ENCODE results near the gene NPLOC4. TPM values are rescaled to one million over a fixed set of nuclear protein-coding genes. Genes with fewer than 3 reads are reported as not detected.
A peak's percentile ranks its signal among the peaks of the same experiment; 100 is the strongest.

NPLOC4 gene
- total and polyA plus RNA-seq, 9 of the 15 experiments (the other 6 are each of a cell fraction or from before 2014, with no cell fraction given) = 1.5 to 116 (median 64.5) TPM

DNA sequence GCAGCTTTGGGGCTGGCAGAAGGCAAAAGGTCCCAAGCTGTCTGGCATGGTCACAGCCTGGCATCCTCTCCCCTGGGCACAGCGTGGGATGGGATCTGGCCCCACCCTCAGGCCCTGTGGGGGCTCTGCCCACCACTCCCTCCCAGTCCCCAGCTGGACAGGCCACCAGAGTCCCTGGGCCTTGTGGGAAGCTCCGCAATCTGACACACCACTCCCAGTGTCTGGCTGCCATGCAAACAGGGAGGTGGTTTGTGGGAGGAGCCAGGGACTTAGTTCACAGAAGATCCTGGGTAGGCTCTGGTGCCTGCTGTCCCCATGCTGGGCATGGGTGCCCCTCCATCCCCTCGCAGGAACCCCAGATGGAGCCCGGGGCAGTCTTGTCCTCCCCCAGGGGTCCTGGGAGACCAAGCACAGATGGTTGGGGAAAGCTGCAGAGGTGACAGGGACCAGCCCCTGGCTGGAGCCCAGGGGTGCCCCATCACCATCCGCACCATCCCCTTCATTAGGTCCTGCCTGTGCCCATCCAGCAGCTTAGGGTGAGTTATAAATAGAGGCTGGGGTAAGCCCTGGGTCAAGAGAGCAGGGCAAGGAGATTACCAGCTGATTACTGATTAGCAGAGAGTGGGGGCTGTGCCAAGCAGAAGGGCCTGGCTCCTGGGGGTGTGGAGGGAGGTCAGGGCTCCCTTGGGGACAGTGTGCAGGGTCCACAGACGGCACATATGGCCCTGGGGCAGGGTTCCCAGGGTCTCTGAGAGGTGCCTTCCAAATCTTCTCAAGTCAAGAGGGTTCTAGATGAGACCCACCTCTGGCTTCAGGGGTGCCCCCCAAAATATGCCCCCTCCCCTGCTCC is 102.5 kb downstream of the NPLOC4 start:
- Histone ChIP-seq H3K4me3 (no peak overlapping the region), H3K9ac (ENCODE audit: insufficient read depth in 1 of 2, low read depth in 2 of 2, low read length in 2 of 2) (peak overlapping the region in 1 of 2 experiments; percentile 68; a peak in 2 of 4 replicates), H3K79me2 (ENCODE audit: control insufficient read depth, insufficient read depth, low read length) (no peaks in the 10 kb centered on the region), H3K27ac (ENCODE audit: extremely low read depth, low read depth, low read length) (no peak overlapping the region), H3K36me3 (ENCODE audit: control insufficient read depth, insufficient read depth, low read length) (peaks cover 10% of the 10 kb centered on the region; the same call in 1 of the 3 replicates), H3K4me2 (ENCODE audit: insufficient read depth, low read length) (no peak overlapping the region), H3K9me3 (replicated peaks; ENCODE audit: control insufficient read depth, insufficient read depth, low read depth, low read length) (0 out of 2 replicates have a peak, but pooled peaks cover 2% of the 10 kb centered on the region), H3K4me1 (replicated peaks in 1 of 2; ENCODE audit: control insufficient read depth in 2 of 2, insufficient read depth in 2 of 2, low read length in 2 of 2) (peaks cover 0 to 53% of the 10 kb centered on the region in 2 experiments; a peak in 2 of 5 replicates), H3K9me1 (ENCODE audit: control insufficient read depth, insufficient read depth, low read length) (peaks cover 4% of the 10 kb centered on the region), H4K20me1 (replicated peaks; ENCODE audit: control insufficient read depth, insufficient read depth, low read length) (peaks cover 13% of the 10 kb centered on the region; the same call in 1 of the 2 replicates), H2AFZ (ENCODE audit: low read depth, low read length) (no peak overlapping the region), H3K27me3 (ENCODE audit: control insufficient read depth in 2 of 2, insufficient read depth in 2 of 2, low read length in 2 of 2) (no peaks in the 10 kb centered on the region)
- WGBS (ENCODE audit: insufficient coverage, low coverage, missing lambda C conversion rate) = 13% methylated on average over 6 of the region's 6 CpGs
- no TSS peak for BruUV-seq (replicated peaks)
- ChIA-PET POLR2A (interaction anchor here (0.6 to 1.8 kb wide), 4 partner anchors 8 to 284 kb away, joined by 3 to 6 read pairs (median 3); no protein-coding TSS in a partner anchor), CTCF (ENCODE audit: low intra/inter-chr PET ratio) (no interaction called here)
- FAIRE-seq = no peak
- intact Hi-C loops (cut with micrococcal nuclease) (no loop called here), in situ Hi-C loops (cut with MboI) (no loop called here)
- ATAC-seq = peak; percentile 18; the same call in 2 of the 3 replicates
- DNase-seq (ENCODE audit: extremely low read depth in 1 of 4, low spot score in 3 of 4) = no peak
- TF ChIP-seq C11orf30 (IDR thresholded peaks at IDR 0.05; ENCODE audit: low read depth) (no peak), CXXC5 (CRISPR knock-in tag; IDR thresholded peaks at IDR 0.05) (no peak), ELF2 (CRISPR knock-in tag; IDR thresholded peaks at IDR 0.05) (no peak), POLR2G (IDR thresholded peaks at IDR 0.05; ENCODE audit: low read depth, low read length) (peak; percentile 81), POLR2A (conservative IDR thresholded peaks at IDR 0.05) (0 out of 2 replicates have a peak, but pooled peaks have one; percentile 11), POLR3G (IDR thresholded peaks at IDR 0.05; ENCODE audit: extremely low read depth, insufficient read length, insufficient replicate concordance) (no peak), HDGF (IDR thresholded peaks at IDR 0.05) (no peak), JUNB (CRISPR knock-in tag; conservative IDR thresholded peaks at IDR 0.05) (no peak)
- TF ChIP-seq, protein P1, sequence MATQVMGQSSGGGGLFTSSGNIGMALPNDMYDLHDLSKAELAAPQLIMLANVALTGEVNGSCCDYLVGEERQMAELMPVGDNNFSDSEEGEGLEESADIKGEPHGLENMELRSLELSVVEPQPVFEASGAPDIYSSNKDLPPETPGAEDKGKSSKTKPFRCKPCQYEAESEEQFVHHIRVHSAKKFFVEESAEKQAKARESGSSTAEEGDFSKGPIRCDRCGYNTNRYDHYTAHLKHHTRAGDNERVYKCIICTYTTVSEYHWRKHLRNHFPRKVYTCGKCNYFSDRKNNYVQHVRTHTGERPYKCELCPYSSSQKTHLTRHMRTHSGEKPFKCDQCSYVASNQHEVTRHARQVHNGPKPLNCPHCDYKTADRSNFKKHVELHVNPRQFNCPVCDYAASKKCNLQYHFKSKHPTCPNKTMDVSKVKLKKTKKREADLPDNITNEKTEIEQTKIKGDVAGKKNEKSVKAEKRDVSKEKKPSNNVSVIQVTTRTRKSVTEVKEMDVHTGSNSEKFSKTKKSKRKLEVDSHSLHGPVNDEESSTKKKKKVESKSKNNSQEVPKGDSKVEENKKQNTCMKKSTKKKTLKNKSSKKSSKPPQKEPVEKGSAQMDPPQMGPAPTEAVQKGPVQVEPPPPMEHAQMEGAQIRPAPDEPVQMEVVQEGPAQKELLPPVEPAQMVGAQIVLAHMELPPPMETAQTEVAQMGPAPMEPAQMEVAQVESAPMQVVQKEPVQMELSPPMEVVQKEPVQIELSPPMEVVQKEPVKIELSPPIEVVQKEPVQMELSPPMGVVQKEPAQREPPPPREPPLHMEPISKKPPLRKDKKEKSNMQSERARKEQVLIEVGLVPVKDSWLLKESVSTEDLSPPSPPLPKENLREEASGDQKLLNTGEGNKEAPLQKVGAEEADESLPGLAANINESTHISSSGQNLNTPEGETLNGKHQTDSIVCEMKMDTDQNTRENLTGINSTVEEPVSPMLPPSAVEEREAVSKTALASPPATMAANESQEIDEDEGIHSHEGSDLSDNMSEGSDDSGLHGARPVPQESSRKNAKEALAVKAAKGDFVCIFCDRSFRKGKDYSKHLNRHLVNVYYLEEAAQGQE (IDR thresholded peaks at IDR 0.05; ENCODE audit: borderline replicate concordance) = no peak
- TF ChIP-seq, protein P1 (CRISPR knock-in tag; IDR thresholded peaks at IDR 0.05; ENCODE audit: low read depth) = no peak
- TF ChIP-seq, protein P2, sequence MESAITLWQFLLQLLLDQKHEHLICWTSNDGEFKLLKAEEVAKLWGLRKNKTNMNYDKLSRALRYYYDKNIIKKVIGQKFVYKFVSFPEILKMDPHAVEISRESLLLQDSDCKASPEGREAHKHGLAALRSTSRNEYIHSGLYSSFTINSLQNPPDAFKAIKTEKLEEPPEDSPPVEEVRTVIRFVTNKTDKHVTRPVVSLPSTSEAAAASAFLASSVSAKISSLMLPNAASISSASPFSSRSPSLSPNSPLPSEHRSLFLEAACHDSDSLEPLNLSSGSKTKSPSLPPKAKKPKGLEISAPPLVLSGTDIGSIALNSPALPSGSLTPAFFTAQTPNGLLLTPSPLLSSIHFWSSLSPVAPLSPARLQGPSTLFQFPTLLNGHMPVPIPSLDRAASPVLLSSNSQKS (CRISPR knock-in tag; IDR thresholded peaks at IDR 0.05) = no peak
- TF ChIP-seq, protein P3, sequence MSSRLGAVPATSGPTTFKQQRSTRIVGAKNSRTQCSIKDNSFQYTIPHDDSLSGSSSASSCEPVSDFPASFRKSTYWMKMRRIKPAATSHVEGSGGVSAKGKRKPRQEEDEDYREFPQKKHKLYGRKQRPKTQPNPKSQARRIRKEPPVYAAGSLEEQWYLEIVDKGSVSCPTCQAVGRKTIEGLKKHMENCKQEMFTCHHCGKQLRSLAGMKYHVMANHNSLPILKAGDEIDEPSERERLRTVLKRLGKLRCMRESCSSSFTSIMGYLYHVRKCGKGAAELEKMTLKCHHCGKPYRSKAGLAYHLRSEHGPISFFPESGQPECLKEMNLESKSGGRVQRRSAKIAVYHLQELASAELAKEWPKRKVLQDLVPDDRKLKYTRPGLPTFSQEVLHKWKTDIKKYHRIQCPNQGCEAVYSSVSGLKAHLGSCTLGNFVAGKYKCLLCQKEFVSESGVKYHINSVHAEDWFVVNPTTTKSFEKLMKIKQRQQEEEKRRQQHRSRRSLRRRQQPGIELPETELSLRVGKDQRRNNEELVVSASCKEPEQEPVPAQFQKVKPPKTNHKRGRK (tag; IDR thresholded peaks at IDR 0.05) = no peak

Data from K562 (cell line).